ENCODE data around the gene TMPRSS13. TPM values are rescaled to one million over a fixed set of nuclear protein-coding genes. Genes with fewer than 3 reads are reported as not detected.
"Not testable (repeated sequence)": the region's sequence is repeated elsewhere in the genome, so short reads cannot be mapped to it uniquely, and the experiment has no call there.

Gene TMPRSS13
- total and polyA plus RNA-seq, 9 of the 15 experiments (the other 6 are each of a cell fraction or from before 2014, with no cell fraction given) = 0.11 to 0.29 (median 0.15) TPM

DNA sequence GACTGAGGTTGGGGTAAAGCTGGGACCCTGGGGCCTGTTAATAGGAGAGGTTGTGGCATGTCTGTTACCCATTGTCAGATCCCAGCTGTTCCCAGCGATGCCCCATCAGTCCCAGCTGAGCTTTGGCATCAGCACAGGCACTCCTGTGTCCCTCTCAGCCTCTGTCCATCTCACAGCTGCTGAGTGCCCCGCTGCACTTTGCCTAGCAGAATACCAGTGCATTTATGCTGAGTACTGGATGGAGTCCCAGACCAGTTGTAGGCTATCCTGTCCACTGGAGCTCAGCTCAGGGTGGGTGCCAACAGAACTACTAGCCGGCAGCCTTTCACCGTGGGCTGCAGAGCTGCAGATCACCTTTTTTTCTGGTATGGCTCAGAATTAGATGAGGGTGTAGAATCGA is 62.7 kb downstream of the TMPRSS13 start:
- Histone ChIP-seq H3K27ac (ENCODE audit: extremely low read depth, low read depth, low read length) (no peak overlapping the region), H3K9me3 (replicated peaks; ENCODE audit: control insufficient read depth, insufficient read depth, low read depth, low read length) (no peaks in the 10 kb centered on the region), H4K20me1 (replicated peaks; ENCODE audit: control insufficient read depth, insufficient read depth, low read length) (no peaks in the 10 kb centered on the region), H3K9ac (ENCODE audit: insufficient read depth in 1 of 2, low read depth in 2 of 2, low read length in 2 of 2) (no peak overlapping the region), H3K79me2 (ENCODE audit: control insufficient read depth, insufficient read depth, low read length) (no peaks in the 10 kb centered on the region), H3K9me1 (ENCODE audit: control insufficient read depth, insufficient read depth, low read length) (no peaks in the 10 kb centered on the region), H3K36me3 (ENCODE audit: control insufficient read depth, insufficient read depth, low read length) (no peaks in the 10 kb centered on the region), H3K4me2 (ENCODE audit: insufficient read depth, low read length) (no peak overlapping the region), H3K27me3 (ENCODE audit: control insufficient read depth in 2 of 2, insufficient read depth in 2 of 2, low read length in 2 of 2) (peaks cover 27 to 70% of the 10 kb centered on the region in 2 experiments), H3K4me3 (no peak overlapping the region), H2AFZ (ENCODE audit: low read depth, low read length) (no peak overlapping the region), H3K4me1 (replicated peaks in 1 of 2; ENCODE audit: control insufficient read depth in 2 of 2, insufficient read depth in 2 of 2, low read length in 2 of 2) (no peaks in the 10 kb centered on the region)
- no peak for TF ChIP-seq TEAD4 (IDR thresholded peaks at IDR 0.05; ENCODE audit: low read length)
- no peak for TF ChIP-seq TEAD4 (CRISPR knock-in tag; IDR thresholded peaks at IDR 0.05; ENCODE audit: borderline replicate concordance)
- no peak for TF ChIP-seq NELFE (IDR thresholded peaks at IDR 0.05; ENCODE audit: insufficient read depth, insufficient read length)
- TF ChIP-seq ZNF707 (CRISPR knock-in tag; conservative IDR thresholded peaks at IDR 0.05) = no peak
- TF ChIP-seq FOXM1 (IDR thresholded peaks at IDR 0.05; ENCODE audit: low read depth) = no peak
- no peak for TF ChIP-seq FOXM1 (CRISPR knock-in tag; IDR thresholded peaks at IDR 0.05; ENCODE audit: low read depth)
- no peak for TF ChIP-seq GABPA (tag; conservative IDR thresholded peaks at IDR 0.05; ENCODE audit: low read depth)
- no peak for TF ChIP-seq RBFOX2 (IDR thresholded peaks at IDR 0.05; ENCODE audit: low read depth, low read length)
- TF ChIP-seq CGGBP1 (CRISPR knock-in tag; IDR thresholded peaks at IDR 0.05) = no peak
- no peak for TF ChIP-seq POLR2H (tag; IDR thresholded peaks at IDR 0.05; ENCODE audit: low read depth)
- TF ChIP-seq C11orf30 (IDR thresholded peaks at IDR 0.05; ENCODE audit: low read depth) = no peak
- TF ChIP-seq STAG1 (CRISPR knock-in tag; IDR thresholded peaks at IDR 0.05; ENCODE audit: borderline replicate concordance) = no peak
- TF ChIP-seq TSHZ1 (CRISPR knock-in tag; IDR thresholded peaks at IDR 0.05) = no peak
- no peak for TF ChIP-seq DNMT1 (IDR thresholded peaks at IDR 0.05)
- no peak for ATAC-seq
- POLR2A ChIA-PET = interaction anchor here (0.7 kb wide), 1 partner anchor 9 kb away, joined by 3 read pairs; no protein-coding TSS in a partner anchor
- no peak for DNase-seq (ENCODE audit: extremely low read depth in 1 of 4, low spot score in 3 of 4)
- CTCF ChIA-PET (ENCODE audit: low intra/inter-chr PET ratio) = no interaction called here
- BruUV-seq (replicated peaks) = no TSS peak
- FAIRE-seq = no peak
- in situ Hi-C loops (cut with MboI) = no loop called here
- intact Hi-C loops (cut with micrococcal nuclease) = no loop called here
- 3% methylated on average over 5 of the region's 5 CpGs for WGBS (ENCODE audit: insufficient coverage, low coverage, missing lambda C conversion rate)

DNA sequence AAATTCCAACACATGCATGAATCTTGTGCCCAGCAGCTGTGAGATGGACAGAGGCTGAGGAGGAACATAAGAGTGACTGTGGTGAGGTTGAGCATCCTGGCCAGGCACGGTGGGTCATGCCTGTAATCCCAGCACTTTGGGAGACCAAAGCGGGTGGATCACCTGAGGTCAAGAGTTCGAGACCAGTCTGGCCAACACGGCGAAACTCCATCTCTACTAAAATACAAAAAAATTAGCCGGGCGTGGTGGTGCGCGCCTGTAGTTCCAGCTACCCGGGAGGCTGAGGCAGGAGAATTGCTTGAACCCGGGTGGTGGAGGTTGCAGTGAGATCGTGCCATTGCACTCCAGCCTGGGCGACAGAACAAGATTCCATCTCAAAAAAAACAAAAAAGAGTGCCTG is 63.7 kb downstream of the TMPRSS13 start:
- H3K4me2 ChIP-seq (ENCODE audit: insufficient read depth, low read length); H3K4me3 ChIP-seq; ATAC-seq; H3K9me1 ChIP-seq (ENCODE audit: control insufficient read depth, insufficient read depth, low read length); H3K27ac ChIP-seq (ENCODE audit: extremely low read depth, low read depth, low read length); H3K79me2 ChIP-seq (ENCODE audit: control insufficient read depth, insufficient read depth, low read length); FAIRE-seq; H3K36me3 ChIP-seq (ENCODE audit: control insufficient read depth, insufficient read depth, low read length); H2AFZ ChIP-seq (ENCODE audit: low read depth, low read length); DNase-seq (ENCODE audit: extremely low read depth in 1 of 4, low spot score in 3 of 4); in situ Hi-C loops (cut with MboI); H3K4me1 ChIP-seq (replicated peaks in 1 of 2; ENCODE audit: control insufficient read depth in 2 of 2, insufficient read depth in 2 of 2, low read length in 2 of 2); H4K20me1 ChIP-seq (replicated peaks; ENCODE audit: control insufficient read depth, insufficient read depth, low read length); H3K9ac ChIP-seq (ENCODE audit: insufficient read depth in 1 of 2, low read depth in 2 of 2, low read length in 2 of 2); H3K9me3 ChIP-seq (replicated peaks; ENCODE audit: control insufficient read depth, insufficient read depth, low read depth, low read length); CTCF ChIA-PET (ENCODE audit: low intra/inter-chr PET ratio); POLR2A ChIA-PET; intact Hi-C loops (cut with micrococcal nuclease); BruUV-seq (replicated peaks): not testable (repeated sequence)
- 11% methylated on average over 12 of the region's 13 CpGs for WGBS (ENCODE audit: insufficient coverage, low coverage, missing lambda C conversion rate)
- peaks cover 23 to 70% of the 10 kb centered on the region in 2 experiments for H3K27me3 ChIP-seq (ENCODE audit: control insufficient read depth in 2 of 2, insufficient read depth in 2 of 2, low read length in 2 of 2)

Measured in K562 (cell line).